NCI-H128 (cell line): Measurements from ENCODE around the gene NTN3.

Experiments used
- DNase-seq: peaks from one replicate; lab custom pipeline; 2025; ENCODE audit not compliant: unreplicated experiment; lab: John Stamatoyannopoulos, UW

The NTN3 gene

GRCh38 chr16:2465653-2466415 is 5.3 kb upstream of the NTN3 start:
- no peak for DNase-seq

- DNase-seq: no peak
These were observed 4.2 kb upstream of the NTN3 start for GRCh38 chr16:2466667-2467527.

- DNase-seq: peak; percentile 26
These were observed 3.4 kb upstream of the NTN3 start for GRCh38 chr16:2467528-2468232.

GRCh38 chr16:2468233-2468724 is 2.8 kb upstream of the NTN3 start:
- no peak for DNase-seq

- peak; percentile 58 for DNase-seq
These were observed 2.2 kb upstream of the NTN3 start for GRCh38 chr16:2468725-2469398.

- DNase-seq: no peak
These were observed 1.5 kb upstream of the NTN3 start for GRCh38 chr16:2469399-2470233.

- no peak for DNase-seq
These were observed 879 bp upstream of the NTN3 start for GRCh38 chr16:2470234-2470601.

- no peak for DNase-seq
These were observed 488 bp upstream of the NTN3 start for GRCh38 chr16:2470603-2471015.

GRCh38 chr16:2471653-2472487 is 773 bp downstream of the NTN3 start:
- no peak for DNase-seq

- DNase-seq: no peak
These were observed 1.4 kb downstream of the NTN3 start for GRCh38 chr16:2472488-2472864.

GRCh38 chr16:2472885-2473445 is 1.9 kb downstream of the NTN3 start:
- DNase-seq: no peak

- no peak for DNase-seq
These were observed 2.4 kb downstream of the NTN3 start for GRCh38 chr16:2473446-2473926.

GRCh38 chr16:2473999-2474876 is 3.1 kb downstream of the NTN3 start:
- DNase-seq: no peak

- peak; percentile 30 for DNase-seq
These were observed 3.8 kb downstream of the NTN3 start, which contains the start of gene TBC1D24 for GRCh38 chr16:2474877-2475412. TSS of gene TBC1D24 (plus strand) at chr16:2475127. CDS start at chr16:2496149, 21,022 bp downstream.

GRCh38 chr16:2475413-2476344 is 4.6 kb downstream of the NTN3 start:
- no peak for DNase-seq

- no peak for DNase-seq
These were observed 5.2 kb downstream of the NTN3 start for GRCh38 chr16:2476345-2476720.
